ENCODE results near the gene GRK5.
A peak's percentile ranks its signal among the peaks of the same experiment; 100 is the strongest.

GRK5 gene

GRCh38 chr10:119500123-119500795, 292.9 kb downstream of the GRK5 start:
- intact Hi-C loops (cut with DNase I): no loop called here
- DNase-seq: no peak

- intact Hi-C loops (cut with DNase I): no loop called here
- DNase-seq: peak in 1 of 10 donors; percentile 75
Measured at GRCh38 chr10:119500821-119501220, 293.4 kb downstream of the GRK5 start.

- DNase-seq: no peak
- intact Hi-C loops (cut with DNase I): no loop called here
Measured at GRCh38 chr10:119501690-119502089, 294.3 kb downstream of the GRK5 start.

GRCh38 chr10:119502209-119502608, 294.8 kb downstream of the GRK5 start:
- intact Hi-C loops (cut with DNase I): no loop called here
- DNase-seq: peak in 1 of 10 donors; percentile 25

GRCh38 chr10:119502618-119503155, 295.3 kb downstream of the GRK5 start:
- DNase-seq: peak in 1 of 10 donors; percentile 75
- intact Hi-C loops (cut with DNase I): no loop called here

- intact Hi-C loops (cut with DNase I): no loop called here
- no peak for DNase-seq
Measured at GRCh38 chr10:119503821-119504220, 296.4 kb downstream of the GRK5 start.

- intact Hi-C loops (cut with DNase I): no loop called here
- peak in 1 of 10 donors; percentile 54 for DNase-seq
Measured at GRCh38 chr10:119504651-119505050, 297.3 kb downstream of the GRK5 start.

GRCh38 chr10:119505131-119505551, 297.8 kb downstream of the GRK5 start:
- intact Hi-C loops (cut with DNase I): no loop called here
- DNase-seq: peak in 1 of 10 donors; percentile 57
